ENCODE measurements around the gene TENT4B.

- TF ChIP-seq CTCF (conservative IDR thresholded peaks at IDR 0.05) = no peak
- TF ChIP-seq ZFX (IDR thresholded peaks at IDR 0.05) = no peak
Measured at GRCh38 chr16:50278251-50278650, 125.1 kb downstream of the TENT4B start.

Data from C4-2B (cell line).